Neural cell (in vitro differentiated cells): Measurements from ENCODE around the gene OTUB2. TPM values are rescaled to one million over a fixed set of nuclear protein-coding genes. Genes with fewer than 3 reads are reported as not detected.

Source experiments
- H2AFZ ChIP-seq: fragments of 200-600, 300-800 bp; sonication (generic), shearing (Covaris generic); 2 replicates; pipeline ENCODE4 v1.6.0; 2014; ENCODE audit warnings: low read depth, mild to moderate bottlenecking, antibody characterized with exemption, low read length, moderate library complexity
- H3F3A ChIP-seq: fragments of 200-600 bp; shearing (Covaris generic); 2 replicates; pipeline ENCODE4 v1.6.1; 2016; ENCODE audit warnings: mild to moderate bottlenecking, moderate library complexity, mixed read lengths, antibody characterized with exemption, low read length; ENCODE audit not compliant: insufficient read depth, poor library complexity, severe bottlenecking
- H3K27ac ChIP-seq: fragments of 200-600, 300-800 bp; sonication (generic), shearing (Covaris generic); 2 replicates; pipeline ENCODE4 v1.5.1; 2014; ENCODE audit warnings: mild to moderate bottlenecking, low read length, moderate library complexity
- H3K27me3 ChIP-seq: fragments of 300-800, 200-600 bp; sonication (generic), shearing (Covaris generic); 2 replicates; pipeline ENCODE4 v1.6.0; 2014; ENCODE audit warnings: mild to moderate bottlenecking, low read depth, low read length, moderate library complexity; ENCODE audit not compliant: insufficient read depth
- H3K36me3 ChIP-seq: fragments of 300-800, 200-600 bp; sonication (generic), shearing (Covaris generic); 2 replicates; pipeline ENCODE4 v1.5.1; 2014; ENCODE audit warnings: mild to moderate bottlenecking, antibody characterized with exemption, low read length, moderate library complexity; ENCODE audit not compliant: insufficient read depth
- H3K4me2 ChIP-seq: fragments of 300-800, 200-600 bp; sonication (generic), shearing (Covaris generic); 2 replicates; pipeline ENCODE4 v1.6.0; 2014; ENCODE audit warnings: mild to moderate bottlenecking, low read length
- H3K4me3 ChIP-seq: fragments of 300-800, 200-600 bp; sonication (generic), shearing (Covaris generic); 2 replicates; pipeline ENCODE4 v1.5.1; 2014; ENCODE audit warnings: mild to moderate bottlenecking, low read length, moderate library complexity
- H3K79me2 ChIP-seq: fragments of 200-600 bp; shearing (Covaris generic); replicated peaks from 2 replicates; pipeline ENCODE4 v1.6.0; 2014; ENCODE audit warnings: mild to moderate bottlenecking, low read length, moderate library complexity; ENCODE audit not compliant: insufficient read depth
- H3K9ac ChIP-seq: fragments of 300-800, 200-600 bp; sonication (generic), shearing (Covaris generic); 2 replicates; pipeline ENCODE4 v1.6.1; 2016; ENCODE audit warnings: mild to moderate bottlenecking, low read length, mixed read lengths
- H3K9me2 ChIP-seq: fragments of 200-600 bp; shearing (Covaris generic); 2 replicates; pipeline ENCODE4 v1.6.1; 2016; ENCODE audit warnings: mild to moderate bottlenecking, low read length, mixed read lengths; ENCODE audit not compliant: insufficient read depth
- H3K9me3 ChIP-seq: fragments of 200-600, 300-800 bp; sonication (generic), shearing (Covaris generic); 2 replicates; pipeline ENCODE4 v1.6.1; 2016; ENCODE audit warnings: mild to moderate bottlenecking, mixed run types, low read length, moderate library complexity, mixed read lengths
- H4K20me1 ChIP-seq: fragments of 200-600 bp; shearing (Covaris generic); 2 replicates; pipeline ENCODE4 v1.6.1; 2016; ENCODE audit warnings: mild to moderate bottlenecking, mixed run types; ENCODE audit not compliant: insufficient read depth
- CTCF ChIP-seq: fragments of 450-650 bp; IDR thresholded peaks from 2 replicates; pipeline ENCODE4 v1.5.1; 2014; ENCODE audit warnings: antibody characterized with exemption, mild to moderate bottlenecking, moderate library complexity; ENCODE audit not compliant: poor library complexity, severe bottlenecking
- EP300 ChIP-seq: fragments of 450-650 bp; conservative IDR thresholded peaks from 2 replicates; pipeline ENCODE4 v1.6.1; 2014; ENCODE audit warnings: antibody characterized with exemption, mild to moderate bottlenecking, moderate library complexity; ENCODE audit not compliant: poor library complexity, severe bottlenecking
- EZH2 ChIP-seq: fragments of 200-600, 300-800 bp; shearing (Covaris generic), sonication (generic); IDR thresholded peaks from 2 replicates; pipeline ENCODE4 v1.6.1; 2014; ENCODE audit warnings: antibody characterized with exemption, low read length, borderline replicate concordance, mild to moderate bottlenecking; ENCODE audit not compliant: insufficient read depth, poor library complexity, severe bottlenecking
- MXI1 ChIP-seq: fragments of 450-650 bp; conservative IDR thresholded peaks from 2 replicates; pipeline ENCODE4 v1.6.1; 2014; ENCODE audit warnings: antibody characterized with exemption, mild to moderate bottlenecking; ENCODE audit not compliant: poor library complexity, severe bottlenecking
- POLR2AphosphoS5 ChIP-seq: IDR thresholded peaks from 2 replicates; pipeline ENCODE4 v1.6.1; 2012
- RAD21 ChIP-seq: fragments of 450-650 bp; conservative IDR thresholded peaks from 2 replicates; pipeline ENCODE4 v1.6.1; 2014; ENCODE audit warnings: antibody characterized with exemption, mild to moderate bottlenecking, moderate library complexity
- SMC3 ChIP-seq: fragments of 450-650 bp; conservative IDR thresholded peaks from 2 replicates; pipeline ENCODE4 v1.6.1; 2014; ENCODE audit warnings: antibody characterized with exemption, mild to moderate bottlenecking, moderate library complexity; ENCODE audit not compliant: poor library complexity
- TAF1 ChIP-seq: IDR thresholded peaks from 2 replicates; pipeline ENCODE4 v1.6.1; 2012; ENCODE audit warnings: low read depth
- polyA plus RNA-seq: library from polyadenylated mRNA; depleted of rRNA; stranded (reverse); fragments of >200 nt; gene quantifications from 2 replicates; pipeline ENCODE4 v1.2.3, GENCODE V29; 2014
- TF ChIP-seq, protein P1 (sequence below): IDR thresholded peaks from 2 replicates; pipeline ENCODE4 v1.6.1; 2012; ENCODE audit warnings: borderline replicate concordance

The OTUB2 gene
- polyA plus RNA-seq, 1 donor from 2014 or later: 2.5 TPM

DNA sequence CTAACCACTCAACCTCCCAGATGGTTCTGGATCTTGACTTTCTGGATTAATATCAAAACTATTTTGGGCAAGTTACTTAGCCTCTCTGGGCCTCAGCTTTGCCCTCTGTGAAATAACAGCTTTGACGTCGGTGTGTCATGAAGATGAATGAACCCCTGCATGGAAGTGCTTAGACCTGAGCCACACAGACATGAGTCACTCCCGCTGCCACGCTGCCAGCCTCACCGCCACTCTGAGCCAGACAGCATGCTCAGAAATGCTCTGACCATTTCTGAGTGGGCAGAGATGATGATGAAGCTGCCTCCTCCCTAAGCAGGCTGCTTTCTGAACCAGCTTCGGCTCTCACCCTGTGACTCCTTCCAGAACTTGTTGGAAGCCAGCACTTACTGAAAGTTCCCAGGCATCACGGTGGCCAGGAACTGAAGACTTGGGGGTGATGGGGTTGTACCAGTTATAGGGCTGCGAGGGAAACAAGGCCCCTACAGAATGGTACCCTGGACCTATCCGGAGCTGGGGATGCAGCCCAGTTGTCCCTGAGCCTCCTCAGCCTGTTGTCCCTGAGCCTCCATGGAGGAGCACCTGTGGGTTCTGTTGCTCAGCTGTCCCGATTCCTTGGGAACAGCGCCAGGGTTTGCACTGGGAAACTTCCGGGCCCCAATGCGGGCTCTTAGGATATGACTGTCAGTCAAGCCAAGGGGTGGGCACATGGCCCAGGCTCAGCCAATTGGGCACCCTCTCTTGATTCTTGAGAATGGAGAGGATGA is 31.0 kb upstream of the OTUB2 start:
- Histone ChIP-seq H3K79me2 (no peaks in the 10 kb centered on the region), H4K20me1 (no peaks in the 10 kb centered on the region), H3K36me3 (no peaks in the 10 kb centered on the region), H3K9me3 (no peaks in the 10 kb centered on the region), H3K27ac (no peak overlapping the region), H2AFZ (no peak overlapping the region), H3K27me3 (no peaks in the 10 kb centered on the region), H3K9ac (no peak overlapping the region), H3K4me3 (no peak overlapping the region), H3F3A (no peaks in the 10 kb centered on the region), H3K9me2 (no peaks in the 10 kb centered on the region), H3K4me2 (no peak overlapping the region)
- TF ChIP-seq RAD21 (no peak), TAF1 (no peak), EP300 (no peak), POLR2AphosphoS5 (no peak), CTCF (no peak), EZH2 (no peak), MXI1 (no peak), SMC3 (no peak)
- TF ChIP-seq, protein P1, sequence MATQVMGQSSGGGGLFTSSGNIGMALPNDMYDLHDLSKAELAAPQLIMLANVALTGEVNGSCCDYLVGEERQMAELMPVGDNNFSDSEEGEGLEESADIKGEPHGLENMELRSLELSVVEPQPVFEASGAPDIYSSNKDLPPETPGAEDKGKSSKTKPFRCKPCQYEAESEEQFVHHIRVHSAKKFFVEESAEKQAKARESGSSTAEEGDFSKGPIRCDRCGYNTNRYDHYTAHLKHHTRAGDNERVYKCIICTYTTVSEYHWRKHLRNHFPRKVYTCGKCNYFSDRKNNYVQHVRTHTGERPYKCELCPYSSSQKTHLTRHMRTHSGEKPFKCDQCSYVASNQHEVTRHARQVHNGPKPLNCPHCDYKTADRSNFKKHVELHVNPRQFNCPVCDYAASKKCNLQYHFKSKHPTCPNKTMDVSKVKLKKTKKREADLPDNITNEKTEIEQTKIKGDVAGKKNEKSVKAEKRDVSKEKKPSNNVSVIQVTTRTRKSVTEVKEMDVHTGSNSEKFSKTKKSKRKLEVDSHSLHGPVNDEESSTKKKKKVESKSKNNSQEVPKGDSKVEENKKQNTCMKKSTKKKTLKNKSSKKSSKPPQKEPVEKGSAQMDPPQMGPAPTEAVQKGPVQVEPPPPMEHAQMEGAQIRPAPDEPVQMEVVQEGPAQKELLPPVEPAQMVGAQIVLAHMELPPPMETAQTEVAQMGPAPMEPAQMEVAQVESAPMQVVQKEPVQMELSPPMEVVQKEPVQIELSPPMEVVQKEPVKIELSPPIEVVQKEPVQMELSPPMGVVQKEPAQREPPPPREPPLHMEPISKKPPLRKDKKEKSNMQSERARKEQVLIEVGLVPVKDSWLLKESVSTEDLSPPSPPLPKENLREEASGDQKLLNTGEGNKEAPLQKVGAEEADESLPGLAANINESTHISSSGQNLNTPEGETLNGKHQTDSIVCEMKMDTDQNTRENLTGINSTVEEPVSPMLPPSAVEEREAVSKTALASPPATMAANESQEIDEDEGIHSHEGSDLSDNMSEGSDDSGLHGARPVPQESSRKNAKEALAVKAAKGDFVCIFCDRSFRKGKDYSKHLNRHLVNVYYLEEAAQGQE: no peak

DNA sequence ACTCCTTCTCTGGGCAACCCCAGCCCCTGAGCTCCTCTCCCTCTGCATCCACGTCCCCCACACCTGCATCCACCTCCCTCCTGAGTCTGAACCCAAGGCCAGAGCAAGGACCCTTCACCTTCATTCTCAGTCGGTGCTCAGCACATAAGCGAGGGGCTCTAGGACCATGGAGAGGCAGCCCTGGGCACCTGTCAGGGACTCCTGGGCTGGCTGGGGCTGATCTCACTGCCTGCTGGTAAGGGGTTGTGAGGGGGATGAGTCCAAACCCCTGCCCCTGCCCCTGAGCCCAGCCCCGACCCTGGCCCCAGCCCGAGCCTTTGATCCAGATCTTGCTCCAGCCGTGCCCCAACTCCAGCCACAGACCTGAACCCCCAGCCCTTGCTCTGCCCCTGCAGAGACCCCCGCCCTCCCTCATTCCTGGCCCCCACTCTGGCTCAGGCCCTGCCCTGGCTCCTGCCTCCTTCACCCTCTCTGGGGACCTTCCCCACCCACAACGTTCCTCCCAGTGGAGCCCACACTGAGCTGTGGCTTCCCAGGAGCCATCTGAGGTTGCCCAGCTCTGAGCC is 29.9 kb upstream of the OTUB2 start:
- Histone ChIP-seq H3K79me2 (no peaks in the 10 kb centered on the region), H3F3A (no peaks in the 10 kb centered on the region), H3K9ac (no peak overlapping the region), H3K9me2 (no peaks in the 10 kb centered on the region), H3K36me3 (no peaks in the 10 kb centered on the region), H4K20me1 (no peaks in the 10 kb centered on the region), H2AFZ (no peak overlapping the region), H3K4me2 (no peak overlapping the region), H3K4me3 (no peak overlapping the region), H3K27me3 (no peaks in the 10 kb centered on the region), H3K9me3 (no peaks in the 10 kb centered on the region), H3K27ac (no peak overlapping the region)
- TF ChIP-seq MXI1 (no peak), RAD21 (no peak), EP300 (no peak), EZH2 (no peak), CTCF (no peak), POLR2AphosphoS5 (no peak), TAF1 (no peak), SMC3 (no peak)
- TF ChIP-seq, protein P1: no peak
